GM12873 (cell line): Measurements from ENCODE around the gene ZNF319.

Source experiments
- TF ChIP-seq, protein P1 (sequence below): IDR thresholded peaks from 2 replicates; pipeline ENCODE4 v1.5.1; 2012; ENCODE audit warnings: low read depth, mild to moderate bottlenecking, moderate library complexity, low read length, control low read depth; ENCODE audit not compliant: insufficient read depth; ENCODE audit errors: missing control alignments

ZNF319 gene

DNA sequence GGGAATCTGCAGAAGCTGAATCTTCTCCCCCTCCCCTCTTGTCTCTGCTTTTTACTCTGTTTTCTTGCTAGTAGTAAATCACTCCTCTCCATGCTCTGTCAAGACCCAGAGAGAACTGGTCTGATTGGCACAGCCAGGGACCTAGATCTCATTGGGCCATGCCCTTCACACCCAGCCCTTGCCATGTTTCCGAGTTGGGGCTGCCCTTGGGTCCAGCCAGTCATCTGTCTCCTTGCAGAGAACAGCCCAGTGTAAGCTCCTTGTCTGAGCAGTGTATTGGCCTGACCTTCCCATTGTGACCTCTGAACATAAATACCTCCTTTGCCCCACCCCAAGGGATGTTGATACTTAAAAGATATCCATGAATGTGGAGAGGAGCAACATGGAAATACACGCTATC is 28.9 kb upstream of the ZNF319 start:
- TF ChIP-seq, protein P1, sequence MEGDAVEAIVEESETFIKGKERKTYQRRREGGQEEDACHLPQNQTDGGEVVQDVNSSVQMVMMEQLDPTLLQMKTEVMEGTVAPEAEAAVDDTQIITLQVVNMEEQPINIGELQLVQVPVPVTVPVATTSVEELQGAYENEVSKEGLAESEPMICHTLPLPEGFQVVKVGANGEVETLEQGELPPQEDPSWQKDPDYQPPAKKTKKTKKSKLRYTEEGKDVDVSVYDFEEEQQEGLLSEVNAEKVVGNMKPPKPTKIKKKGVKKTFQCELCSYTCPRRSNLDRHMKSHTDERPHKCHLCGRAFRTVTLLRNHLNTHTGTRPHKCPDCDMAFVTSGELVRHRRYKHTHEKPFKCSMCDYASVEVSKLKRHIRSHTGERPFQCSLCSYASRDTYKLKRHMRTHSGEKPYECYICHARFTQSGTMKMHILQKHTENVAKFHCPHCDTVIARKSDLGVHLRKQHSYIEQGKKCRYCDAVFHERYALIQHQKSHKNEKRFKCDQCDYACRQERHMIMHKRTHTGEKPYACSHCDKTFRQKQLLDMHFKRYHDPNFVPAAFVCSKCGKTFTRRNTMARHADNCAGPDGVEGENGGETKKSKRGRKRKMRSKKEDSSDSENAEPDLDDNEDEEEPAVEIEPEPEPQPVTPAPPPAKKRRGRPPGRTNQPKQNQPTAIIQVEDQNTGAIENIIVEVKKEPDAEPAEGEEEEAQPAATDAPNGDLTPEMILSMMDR = no peak

DNA sequence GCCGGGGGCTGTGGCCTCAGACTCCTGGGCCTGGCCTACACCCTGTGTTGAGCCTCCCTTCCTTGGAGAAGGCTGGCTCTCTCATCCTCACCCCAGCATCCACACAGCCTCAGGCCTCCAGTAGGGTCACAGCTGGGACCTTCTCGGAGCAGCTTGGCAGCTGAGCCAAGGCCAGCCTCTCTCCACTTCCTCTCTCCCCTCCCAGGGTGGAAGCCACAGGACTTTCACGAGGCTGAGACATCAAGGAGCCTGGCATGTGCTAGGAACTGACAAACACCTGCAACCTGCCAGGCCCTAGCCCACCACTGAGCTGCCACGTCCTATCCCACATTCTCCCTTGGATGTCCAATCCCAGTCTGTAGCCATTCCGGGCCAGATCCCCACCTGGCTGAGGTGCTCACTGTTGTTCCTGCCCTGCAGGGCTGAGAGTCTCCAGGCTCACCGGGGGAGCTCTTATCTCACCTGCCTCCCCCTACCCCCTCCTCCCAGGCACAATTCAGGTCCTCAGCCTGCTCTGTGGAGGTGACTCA is 28.1 kb upstream of the ZNF319 start:
- TF ChIP-seq, protein P1 = no peak

DNA sequence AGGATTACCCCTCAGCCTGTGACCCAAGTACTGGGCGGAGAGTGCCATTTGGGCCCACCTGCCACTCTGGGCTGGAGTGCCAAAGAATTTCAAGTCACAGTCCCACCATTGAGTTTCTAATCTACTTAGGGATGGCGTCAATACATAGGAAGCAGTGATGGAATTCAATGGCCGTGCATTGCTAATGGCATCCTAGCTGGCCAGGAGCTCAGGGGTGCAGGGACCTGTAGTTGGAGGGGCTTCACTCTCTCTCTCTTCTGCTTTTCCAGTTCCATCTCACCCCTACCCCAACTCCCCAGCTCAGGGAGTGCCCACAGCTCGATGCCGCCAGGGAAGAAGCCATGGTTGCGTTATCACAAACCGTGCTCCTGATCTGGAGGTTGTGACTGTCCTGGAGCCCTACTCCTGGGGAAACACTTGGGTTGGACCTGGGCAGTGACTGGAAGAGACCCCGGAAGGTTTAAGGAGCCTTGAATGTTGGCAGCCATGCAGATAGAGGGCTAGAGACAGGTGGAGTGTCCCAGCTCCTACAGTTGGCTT is 27.5 kb upstream of the ZNF319 start:
- TF ChIP-seq, protein P1 = no peak

DNA sequence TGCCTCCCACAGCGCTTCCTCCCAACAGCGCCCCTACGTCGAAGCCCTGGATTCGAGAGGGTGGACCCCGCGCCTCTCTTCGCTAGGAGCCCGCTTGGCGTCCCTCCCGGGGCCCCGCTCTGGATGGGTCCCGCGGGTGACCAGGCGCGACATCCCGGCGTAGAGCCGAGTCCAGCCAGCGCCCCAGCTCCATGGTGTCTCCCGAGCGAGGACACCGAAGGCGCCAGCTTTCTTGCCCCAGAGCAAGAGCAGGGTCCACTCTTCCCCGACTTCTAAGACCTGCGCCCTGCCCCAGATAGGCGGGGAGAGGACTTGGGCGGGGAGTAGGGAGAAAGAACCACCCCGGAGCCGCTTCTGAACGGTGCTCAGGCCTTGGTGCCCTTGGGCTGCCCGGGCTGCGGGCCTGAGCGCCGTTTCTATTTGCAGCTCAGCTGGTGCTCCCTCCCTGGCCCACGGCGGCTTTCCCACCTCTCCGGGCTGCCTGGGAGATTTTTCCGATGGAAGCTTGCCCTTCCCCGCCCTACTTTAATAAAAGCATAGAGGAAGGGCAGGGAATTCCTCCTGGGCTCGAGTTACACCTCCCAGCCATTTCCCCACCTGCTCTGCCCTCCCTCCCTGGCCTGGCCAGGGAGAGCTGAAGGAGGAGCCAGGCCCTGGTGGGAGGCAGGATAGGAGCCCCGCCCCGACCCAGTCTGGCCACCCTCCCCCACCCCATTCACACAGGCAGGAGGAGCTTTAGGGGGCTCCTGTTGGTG is 26.9 kb upstream of the ZNF319 start:
- TF ChIP-seq, protein P1 = no peak

DNA sequence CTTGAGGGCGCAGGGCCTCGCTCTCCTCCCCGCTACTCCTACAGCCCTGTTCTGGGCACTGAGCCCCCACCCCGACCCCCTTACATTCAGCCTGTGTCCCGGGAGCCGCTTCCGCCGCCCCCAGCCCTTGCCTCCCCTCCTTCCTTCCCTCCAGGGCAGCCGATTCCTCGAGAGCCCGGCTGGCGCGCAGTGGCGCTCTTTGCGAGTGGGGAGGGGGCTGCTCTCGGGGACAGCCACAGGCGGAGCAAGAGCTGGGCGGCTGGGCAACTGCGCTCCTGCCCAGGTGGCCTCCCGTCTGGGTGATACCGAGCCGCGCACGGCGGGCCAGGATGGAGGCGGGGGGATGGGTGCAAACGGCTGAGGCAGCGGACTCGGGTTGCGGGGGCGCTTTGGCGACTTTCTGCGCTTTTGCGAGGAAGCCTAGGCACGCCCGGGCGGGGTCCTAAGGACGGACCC is 26.3 kb upstream of the ZNF319 start:
- TF ChIP-seq, protein P1 = no peak

DNA sequence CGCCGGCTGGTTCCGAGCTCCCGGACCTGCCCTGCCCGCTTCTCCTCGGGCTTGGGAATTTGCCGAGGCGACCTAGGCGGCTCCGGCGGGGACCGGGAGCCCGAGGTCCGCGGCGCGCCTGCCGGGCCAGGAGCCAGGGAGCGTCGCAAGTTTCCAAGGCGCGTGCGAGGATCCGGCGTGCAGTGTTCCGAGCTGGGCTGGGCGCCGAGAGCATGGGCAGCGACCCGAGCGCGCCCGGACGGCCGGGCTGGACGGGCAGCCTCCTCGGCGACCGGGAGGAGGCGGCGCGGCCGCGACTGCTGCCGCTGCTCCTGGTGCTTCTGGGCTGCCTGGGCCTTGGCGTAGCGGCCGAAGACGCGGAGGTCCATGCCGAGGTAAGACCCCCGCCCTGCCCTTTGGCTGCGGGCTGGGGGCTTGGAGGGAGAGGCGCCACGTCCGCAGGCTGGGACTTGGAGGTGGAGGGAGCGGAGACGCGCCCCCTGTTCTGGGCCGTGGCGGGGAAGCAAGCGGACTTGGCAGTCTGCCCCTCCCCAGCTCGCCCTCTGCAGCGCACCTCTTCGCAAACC is 25.8 kb upstream of the ZNF319 start:
- TF ChIP-seq, protein P1 = no peak

DNA sequence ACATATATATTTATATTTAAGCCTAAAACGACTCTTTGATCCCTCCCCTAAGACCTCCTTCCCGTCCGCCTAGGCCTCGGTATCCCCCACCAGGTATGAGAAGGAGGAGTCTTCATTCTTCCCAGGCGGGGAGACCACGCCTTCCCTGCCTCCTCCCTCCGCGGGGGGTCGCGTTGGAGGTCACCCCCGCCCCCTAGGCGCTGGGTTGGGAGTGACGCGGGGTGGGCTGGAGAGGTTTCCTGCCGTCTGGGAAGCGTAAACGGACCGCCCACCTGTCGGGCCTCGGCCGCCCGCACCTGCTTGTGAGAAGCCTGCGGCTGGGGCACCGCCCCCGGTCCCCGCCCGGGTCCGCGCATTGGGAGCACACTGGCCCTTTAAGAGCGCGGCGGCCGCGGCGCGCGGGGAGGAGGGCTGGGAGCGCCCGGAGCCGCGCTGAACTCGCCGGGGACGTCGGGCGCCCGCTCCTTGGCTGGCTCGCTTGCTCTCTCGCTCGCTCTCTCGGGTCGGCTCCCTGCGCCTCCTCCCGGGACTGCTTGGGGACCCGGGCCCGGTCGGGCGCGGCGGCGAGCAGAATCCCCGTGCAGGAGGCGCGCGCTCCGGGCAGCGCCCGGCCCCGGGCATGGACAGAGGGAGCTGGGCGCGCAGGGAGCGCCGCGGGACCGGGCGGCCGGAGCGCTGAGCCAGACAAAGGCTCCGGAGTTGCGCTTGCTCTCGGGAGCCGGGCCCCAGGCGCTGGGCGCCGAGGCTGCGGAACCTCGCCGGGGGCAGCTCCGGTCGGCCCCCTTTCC is 25.1 kb upstream of the ZNF319 start, which contains the start of gene MMP15:
Gene MMP15, plus strand, starts transcription at position 404 of the 788 bp plus-strand sequence. CDS start 597 bp downstream, outside the sequence.
- TF ChIP-seq, protein P1 = peak; percentile 5
